Stimulated activated naive CD4-positive, alpha-beta T cell (primary cell): ENCODE measurements around the gene TAT.
"Not testable (repeated sequence)": the region's sequence is repeated elsewhere in the genome, so short reads cannot be mapped to it uniquely, and the experiment has no call there.

Experiments
- DNase-seq, 6 experiments: peaks; one replicate each; lab custom pipeline; 2025; lab: John Stamatoyannopoulos, UW

The TAT gene

GRCh38 chr16:71576971-71577370, at the start of gene TAT:
TSS of gene TAT (minus strand) at chr16:71577092. CDS start at chr16:71576415, 677 bp downstream.
- no peak for DNase-seq

GRCh38 chr16:71626018-71626857, 49.3 kb upstream of the TAT start, which contains the start of gene MARVELD3:
TSS of gene MARVELD3 (plus strand) at chr16:71626184. CDS start at chr16:71626230, 46 bp downstream.
- DNase-seq, result peak in 3 of 6 experiments; percentile 9 to 24 (median 14)

- DNase-seq, result no peak
These were observed 48.4 kb upstream of the TAT start for GRCh38 chr16:71625113-71625850.

GRCh38 chr16:71623597-71623996, 46.7 kb upstream of the TAT start:
- DNase-seq, result no peak

- DNase-seq, result no peak
These were observed 45.2 kb upstream of the TAT start for GRCh38 chr16:71622088-71622487.

- DNase-seq, result no peak
These were observed 41.5 kb upstream of the TAT start for GRCh38 chr16:71618429-71618828.

GRCh38 chr16:71614956-71615355, 38.1 kb upstream of the TAT start:
- not testable (repeated sequence) for DNase-seq

GRCh38 chr16:71610936-71611871, 34.3 kb upstream of the TAT start:
- peak; percentile 44 to 73 (median 62) for DNase-seq

GRCh38 chr16:71610447-71610846, 33.6 kb upstream of the TAT start:
- no peak for DNase-seq

GRCh38 chr16:71609066-71609465, 32.2 kb upstream of the TAT start:
- DNase-seq, result no peak

- DNase-seq, result no peak
These were observed 23.9 kb upstream of the TAT start for GRCh38 chr16:71600822-71601221.

- not testable (repeated sequence) for DNase-seq
These were observed 21.5 kb upstream of the TAT start for GRCh38 chr16:71598426-71598825.

GRCh38 chr16:71595340-71595826, 18.5 kb upstream of the TAT start:
- DNase-seq, result not testable (repeated sequence)

GRCh38 chr16:71594000-71594646, 17.2 kb upstream of the TAT start:
- no peak for DNase-seq

GRCh38 chr16:71593048-71593999, 16.4 kb upstream of the TAT start:
- no peak for DNase-seq

GRCh38 chr16:71591917-71592316, 15.0 kb upstream of the TAT start:
- DNase-seq, result no peak

- DNase-seq, result no peak
These were observed 13.7 kb upstream of the TAT start for GRCh38 chr16:71590584-71590983.

- DNase-seq, result not testable (repeated sequence)
These were observed 13.2 kb upstream of the TAT start for GRCh38 chr16:71590071-71590470.

- not testable (repeated sequence) for DNase-seq
These were observed 12.4 kb upstream of the TAT start for GRCh38 chr16:71589334-71589733.

- DNase-seq, result no peak
These were observed 8.4 kb upstream of the TAT start for GRCh38 chr16:71585318-71585703.
